Purkinje cell (primary cell): ENCODE data around the gene MAP7D1. TPM values are rescaled to one million over a fixed set of nuclear protein-coding genes. Genes with fewer than 3 reads are reported as not detected.

Experiments
- polyA plus RNA-seq: library from polyadenylated mRNA; unstranded; fragments of >200 nt; fragmentation: Nextera tagmentation; gene quantifications from 2 replicates; pipeline ENCODE4 v1.2.1, GENCODE V29; 2014

Gene MAP7D1
- 32.5 and 33.0 TPM in 2 replicates for polyA plus RNA-seq

DNA sequence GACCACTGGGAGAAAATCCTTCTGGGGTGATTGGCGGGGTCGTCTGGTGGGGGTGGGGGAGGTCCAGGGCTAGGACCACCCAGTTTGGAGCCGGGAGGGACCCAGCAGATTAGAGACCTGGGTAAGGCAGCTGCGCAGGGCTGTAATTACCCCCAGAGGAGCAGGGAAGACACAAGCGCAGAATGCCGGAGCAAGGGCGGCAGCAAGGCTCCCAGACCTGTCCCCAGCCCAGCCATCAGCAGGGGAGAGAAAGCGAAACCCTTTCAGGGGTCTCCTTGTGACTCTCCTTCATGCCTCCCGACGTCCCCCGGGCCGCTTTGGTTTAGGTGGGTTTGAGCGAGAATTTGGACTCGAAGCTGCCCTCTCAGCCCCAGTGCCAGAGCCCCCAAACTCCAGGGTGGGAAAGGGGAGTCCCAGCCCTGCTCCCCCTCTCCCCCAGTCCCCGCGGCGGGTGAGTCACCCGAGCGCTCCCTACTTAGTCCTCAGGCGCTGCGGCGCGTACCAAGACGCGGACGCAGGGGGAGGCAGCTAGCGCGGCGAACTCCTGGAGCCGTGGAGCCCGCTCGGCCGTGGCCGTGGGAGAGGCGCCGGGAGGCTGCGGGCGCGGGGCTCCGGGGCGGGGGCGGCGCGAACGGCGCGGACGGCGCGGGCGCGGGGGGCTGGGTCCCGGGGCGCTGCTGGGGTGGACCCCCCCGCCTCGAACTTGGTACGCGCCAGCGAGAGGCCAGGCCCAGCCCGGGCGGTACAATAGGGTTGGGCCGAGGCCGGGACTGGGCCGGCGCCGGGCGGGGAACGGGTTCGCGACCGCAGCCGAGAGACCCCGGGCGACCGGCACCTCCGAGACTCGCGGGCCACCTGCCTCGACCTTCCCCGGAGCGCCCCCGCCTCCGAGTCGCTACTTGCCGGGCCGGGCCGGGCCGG lies at the start of gene MAP7D1:
Gene MAP7D1 (plus strand): TSS at position 753 of the 921 bp plus-strand sequence. CDS start 258 bp downstream, outside the sequence.

GRCh38 chr1:36125129-36125991 lies 30.6 kb upstream of the MAP7D1 start, which contains the start of gene COL8A2:
TSS of gene COL8A2 (minus strand) at chr1:36125222. CDS start at chr1:36100242, 24,980 bp downstream.

DNA sequence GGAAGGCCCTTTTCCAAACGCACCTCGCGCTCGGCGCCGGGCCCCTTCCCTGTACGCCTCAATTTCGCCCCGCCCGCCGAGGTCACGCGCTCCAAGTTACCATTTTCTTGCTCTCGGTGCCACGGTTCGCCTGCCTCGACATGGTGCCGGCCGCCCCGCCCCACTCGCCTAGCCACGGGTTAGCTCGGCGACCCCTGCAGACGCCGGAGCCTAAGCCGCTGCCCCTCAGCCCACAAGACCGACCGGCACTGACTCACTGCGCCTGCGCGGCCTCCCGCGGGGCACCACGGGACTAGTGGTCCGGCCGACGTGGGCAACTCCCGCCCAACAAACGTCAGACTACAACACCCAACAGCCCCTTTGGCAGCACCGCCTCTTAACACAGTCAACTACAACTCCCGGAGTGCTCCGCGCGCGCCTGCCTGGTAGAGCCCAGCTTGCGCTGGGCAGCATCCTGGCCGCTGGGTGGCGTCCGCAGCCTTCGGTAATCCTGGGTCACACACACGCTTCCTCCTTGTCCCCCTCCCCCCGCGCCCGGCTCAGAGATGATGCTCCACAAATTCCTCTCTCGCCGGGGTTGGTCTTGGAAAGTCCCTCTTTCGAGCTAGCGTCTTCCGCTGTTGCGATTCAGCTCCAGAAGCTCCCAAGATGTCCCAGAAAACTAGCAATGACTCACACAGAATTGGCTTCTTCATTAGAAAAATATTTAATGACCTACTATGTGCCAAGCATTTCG lies 6.6 kb upstream of the MAP7D1 start, which contains the start of gene TRAPPC3:
Gene TRAPPC3 (minus strand): TSS at position 250 of the 736 bp plus-strand sequence. CDS start 108 bp downstream, at position 142.

GRCh38 chr1:36223996-36224536 lies 68.1 kb downstream of the MAP7D1 start, which contains the start of gene THRAP3:
TSS of gene THRAP3 (plus strand) at chr1:36224443. CDS start at chr1:36282564, 58,121 bp downstream.

Other genes with a start within 250 kb of the MAP7D1 start
- 5.2 and 9.1 TPM in 2 replicates for gene AGO3, start 225.1 kb upstream of the MAP7D1 start, polyA plus RNA-seq
- not detected in 2 replicates for gene TEKT2, start 72.1 kb upstream of the MAP7D1 start, polyA plus RNA-seq
- 10.2 and 15.0 TPM in 2 replicates for gene ADPRS, start 67.3 kb upstream of the MAP7D1 start, polyA plus RNA-seq
- gene COL8A2, start 30.9 kb upstream of the MAP7D1 start, polyA plus RNA-seq = 0.07 TPM in 1 of 2 replicates, not detected in the other
- 18.7 and 23.2 TPM in 2 replicates for gene TRAPPC3, start 6.7 kb upstream of the MAP7D1 start, polyA plus RNA-seq
- gene THRAP3, start 68.3 kb downstream of the MAP7D1 start, polyA plus RNA-seq = 44.4 and 61.2 TPM in 2 replicates
- gene SH3D21, start 150.2 kb downstream of the MAP7D1 start, polyA plus RNA-seq = 0.13 and 0.73 TPM in 2 replicates
- gene EVA1B, start 167.5 kb downstream of the MAP7D1 start, polyA plus RNA-seq = 0.24 TPM in 1 of 2 replicates, not detected in the other
- 0.39 and 1.2 TPM in 2 replicates for gene STK40, start 229.8 kb downstream of the MAP7D1 start, polyA plus RNA-seq
- gene LSM10, start 241.7 kb downstream of the MAP7D1 start, polyA plus RNA-seq = 37.8 and 55.1 TPM in 2 replicates